Progenitor cell of endocrine pancreas (in vitro differentiated cells): ENCODE data around the gene DGKZ. TPM values are rescaled to one million over a fixed set of nuclear protein-coding genes. Genes with fewer than 3 reads are reported as not detected.
A peak's percentile ranks its signal among the peaks of the same experiment; 100 is the strongest.

Experiments
- DNase-seq: peaks from one replicate; pipeline ENCODE4 v3.0.0; 2021; ENCODE audit warnings: low spot score; ENCODE audit not compliant: unreplicated experiment
- H3K27ac Mint-ChIP-seq: 2 replicates; pipeline ENCODE4 v1.8.0; 2021; ENCODE audit warnings: mild to moderate bottlenecking, moderate library complexity, mixed read lengths
- H3K27me3 Mint-ChIP-seq: 2 replicates; pipeline ENCODE4 v1.8.0; 2021; ENCODE audit warnings: mixed read lengths
- H3K36me3 Mint-ChIP-seq: 2 replicates; pipeline ENCODE4 v1.8.0; 2022; ENCODE audit warnings: mixed read lengths; ENCODE audit not compliant: insufficient read depth
- H3K4me1 Mint-ChIP-seq: 2 replicates; pipeline ENCODE4 v1.8.0; 2021; ENCODE audit warnings: low read depth, mixed read lengths
- H3K4me3 Mint-ChIP-seq: 2 replicates; pipeline ENCODE4 v1.8.0; 2021; ENCODE audit warnings: low read depth, mild to moderate bottlenecking, moderate library complexity, mixed read lengths
- H3K9me3 Mint-ChIP-seq: 2 replicates; pipeline ENCODE4 v1.8.0; 2021; ENCODE audit warnings: low read depth, mixed read lengths
- total RNA-seq: library from RNA; stranded (reverse); gene quantifications from 2 replicates; pipeline ENCODE4 v1.2.1, GENCODE V29; 2021
- TF ChIP-seq, protein P1 (sequence below): fragments of 200-600 bp; sonication (generic); IDR thresholded peaks from one replicate; pipeline ENCODE4 v1.5.0; 2021; ENCODE audit warnings: antibody characterized with exemption, mild to moderate bottlenecking; ENCODE audit not compliant: unreplicated experiment

The DGKZ gene
- total RNA-seq, 1 donor from 2014 or later, result 58.3 TPM

DNA sequence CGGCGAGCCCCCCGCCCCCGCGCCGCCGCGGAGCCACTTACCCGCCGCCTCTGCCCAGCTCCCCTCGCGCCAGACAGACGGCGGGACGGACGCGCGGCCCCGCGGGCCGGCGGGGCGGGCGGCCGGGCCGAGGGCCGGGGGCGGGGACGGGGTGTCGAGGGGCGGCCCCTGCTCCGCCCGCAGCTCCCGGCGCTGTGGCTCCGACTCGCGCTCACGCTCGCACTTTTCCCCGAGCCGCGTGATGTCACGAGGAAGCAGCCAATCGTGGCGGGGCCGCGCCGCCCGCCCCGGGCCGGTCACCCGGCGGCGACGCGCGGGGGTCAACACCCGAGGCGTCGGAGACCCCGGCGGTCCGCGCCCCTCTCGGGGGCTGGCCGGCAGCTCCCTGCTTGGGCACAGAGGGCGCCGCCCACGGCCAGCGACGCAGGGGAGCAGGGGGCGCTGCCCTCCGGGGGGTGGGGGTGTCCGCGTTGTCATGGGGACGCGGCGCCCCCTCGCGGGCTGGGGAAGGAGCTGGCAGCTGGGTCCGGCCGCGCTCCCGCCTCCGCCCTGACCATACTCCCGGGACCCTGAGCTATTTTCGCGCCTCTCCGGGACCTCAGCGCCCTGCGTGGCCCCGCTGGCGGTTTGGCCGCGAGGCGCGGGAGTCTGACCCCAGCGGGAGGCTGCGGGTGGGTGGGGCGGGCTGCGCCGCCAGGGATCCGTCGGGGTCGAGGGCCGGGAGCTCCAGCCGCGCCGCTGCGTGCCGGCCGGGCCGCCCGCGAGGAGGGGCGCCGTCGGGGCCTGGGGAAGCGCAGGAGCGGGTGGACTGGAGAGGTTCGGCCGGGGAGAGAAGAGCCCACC, 44.5 kb downstream of the DGKZ start, which contains the start of gene CHRM4:
Gene CHRM4, minus strand, starts transcription at position 199 of the 843 bp plus-strand sequence. CDS start 5,219 bp downstream, outside the sequence.
- H3K27ac Mint-ChIP-seq, result no peak within 1 kb of the TSS
- DNase-seq, result peak; percentile 49
- H3K4me3 Mint-ChIP-seq, result peak within 1 kb of the TSS; percentile 75
- TF ChIP-seq, protein P1, sequence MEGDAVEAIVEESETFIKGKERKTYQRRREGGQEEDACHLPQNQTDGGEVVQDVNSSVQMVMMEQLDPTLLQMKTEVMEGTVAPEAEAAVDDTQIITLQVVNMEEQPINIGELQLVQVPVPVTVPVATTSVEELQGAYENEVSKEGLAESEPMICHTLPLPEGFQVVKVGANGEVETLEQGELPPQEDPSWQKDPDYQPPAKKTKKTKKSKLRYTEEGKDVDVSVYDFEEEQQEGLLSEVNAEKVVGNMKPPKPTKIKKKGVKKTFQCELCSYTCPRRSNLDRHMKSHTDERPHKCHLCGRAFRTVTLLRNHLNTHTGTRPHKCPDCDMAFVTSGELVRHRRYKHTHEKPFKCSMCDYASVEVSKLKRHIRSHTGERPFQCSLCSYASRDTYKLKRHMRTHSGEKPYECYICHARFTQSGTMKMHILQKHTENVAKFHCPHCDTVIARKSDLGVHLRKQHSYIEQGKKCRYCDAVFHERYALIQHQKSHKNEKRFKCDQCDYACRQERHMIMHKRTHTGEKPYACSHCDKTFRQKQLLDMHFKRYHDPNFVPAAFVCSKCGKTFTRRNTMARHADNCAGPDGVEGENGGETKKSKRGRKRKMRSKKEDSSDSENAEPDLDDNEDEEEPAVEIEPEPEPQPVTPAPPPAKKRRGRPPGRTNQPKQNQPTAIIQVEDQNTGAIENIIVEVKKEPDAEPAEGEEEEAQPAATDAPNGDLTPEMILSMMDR, result peak; percentile 58
- peaks cover 19% of the 10 kb centered on the region for H3K4me1 Mint-ChIP-seq
- peaks cover 46% of the 10 kb centered on the region for H3K27me3 Mint-ChIP-seq
- no peaks in the 10 kb centered on the region for H3K9me3 Mint-ChIP-seq
- no peaks in the 10 kb centered on the region for H3K36me3 Mint-ChIP-seq

DNA sequence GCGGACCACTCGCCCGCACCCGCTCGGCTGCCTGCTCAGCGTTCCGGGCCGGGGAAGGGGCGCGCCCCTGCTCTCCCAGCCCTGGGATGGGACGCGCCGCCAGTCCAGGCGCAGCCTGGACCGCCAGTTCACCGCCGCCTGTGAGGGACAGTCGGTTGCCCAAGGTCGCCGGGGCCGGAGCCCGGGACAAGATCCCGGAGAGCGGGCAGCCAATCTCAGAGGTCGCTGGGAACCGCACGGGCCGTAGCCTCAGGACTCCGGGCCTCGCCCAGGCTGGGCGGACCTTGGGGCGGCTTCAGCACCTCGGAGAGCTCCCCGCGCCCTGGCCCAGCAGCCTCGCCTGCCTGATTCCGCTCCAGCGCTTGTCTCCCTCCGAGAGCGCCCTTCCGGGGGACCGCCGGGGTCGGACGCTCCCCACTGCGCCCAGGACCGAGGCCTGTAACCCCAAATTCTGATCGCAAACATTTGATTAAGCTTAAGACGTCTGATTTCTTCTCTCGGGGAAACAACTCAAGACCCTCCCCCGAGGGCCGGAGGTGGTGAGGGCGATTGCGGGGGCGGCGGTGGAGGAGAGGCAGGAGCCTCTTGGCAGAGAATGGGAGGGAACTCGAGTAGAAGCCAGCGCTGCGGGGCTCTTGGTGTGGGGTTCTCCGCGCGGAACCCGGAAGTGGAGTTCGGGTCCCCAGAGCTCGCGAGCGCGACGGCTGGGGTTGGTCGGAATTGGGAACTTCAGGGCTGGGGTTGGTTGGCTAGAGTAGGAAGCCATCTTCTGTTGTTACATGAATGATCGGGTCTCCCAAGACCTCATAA, 45.4 kb downstream of the DGKZ start:
- peaks cover 39% of the 10 kb centered on the region for H3K27me3 Mint-ChIP-seq
- TF ChIP-seq, protein P1, result no peak
- H3K27ac Mint-ChIP-seq, result peak overlapping the region; percentile 68
- H3K36me3 Mint-ChIP-seq, result peaks cover 2% of the 10 kb centered on the region
- no peaks in the 10 kb centered on the region for H3K9me3 Mint-ChIP-seq
- H3K4me1 Mint-ChIP-seq, result peaks cover 19% of the 10 kb centered on the region
- peak overlapping the region; percentile 75 for H3K4me3 Mint-ChIP-seq
- DNase-seq, result peak; percentile 86

DNA sequence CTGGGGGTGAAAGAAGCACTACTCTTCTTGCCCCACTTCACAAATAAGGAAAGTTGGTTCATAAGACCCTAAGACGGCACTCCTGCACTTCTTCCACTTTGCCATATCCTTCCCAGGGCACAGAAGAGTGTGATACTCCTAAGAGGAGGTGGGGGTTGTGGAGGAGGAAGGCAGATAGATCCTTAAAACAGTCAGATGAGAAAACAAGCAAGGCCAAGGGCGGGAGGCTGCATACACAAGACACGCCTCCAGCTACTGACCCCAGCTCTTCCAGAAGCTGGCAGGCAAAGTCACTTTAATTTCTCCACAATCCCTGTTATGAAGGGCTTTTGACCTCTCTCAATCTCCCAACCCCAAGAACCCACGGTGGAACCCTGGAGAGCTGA, 46.0 kb downstream of the DGKZ start:
- Mint-ChIP-seq H3K36me3 (peaks cover 2% of the 10 kb centered on the region), H3K27ac (no peak overlapping the region)
- TF ChIP-seq, protein P1, result no peak

DNA sequence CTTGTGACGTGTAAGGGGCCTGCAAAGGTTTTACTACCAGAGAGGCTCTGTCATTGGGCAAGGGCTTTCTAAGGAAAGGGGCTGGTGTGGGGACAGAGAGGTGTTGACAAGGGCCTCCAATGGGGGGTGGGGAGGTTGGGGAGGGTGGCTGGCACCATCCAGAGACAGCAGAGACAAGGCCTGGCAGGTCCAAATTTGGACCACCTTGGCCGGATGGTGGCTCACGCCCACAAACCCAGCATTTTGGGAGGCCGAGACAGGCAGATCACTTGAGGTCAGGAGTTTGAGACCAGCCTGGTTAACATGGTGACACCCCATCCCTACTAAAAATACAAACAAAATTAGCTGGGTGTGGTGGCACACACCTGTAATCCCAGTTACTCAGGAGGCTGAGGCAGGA, 46.5 kb downstream of the DGKZ start:
- DNase-seq, result no peak
- H3K36me3 Mint-ChIP-seq, result peaks cover 2% of the 10 kb centered on the region
- TF ChIP-seq, protein P1, result no peak
- peaks cover 11% of the 10 kb centered on the region for H3K4me1 Mint-ChIP-seq
- H3K4me3 Mint-ChIP-seq, result no peak overlapping the region
- no peaks in the 10 kb centered on the region for H3K9me3 Mint-ChIP-seq
- peaks cover 29% of the 10 kb centered on the region for H3K27me3 Mint-ChIP-seq
- H3K27ac Mint-ChIP-seq, result no peak overlapping the region

More for the DNA sequence above, 46.0 kb downstream of the DGKZ start:
- H3K27me3 Mint-ChIP-seq, result peaks cover 35% of the 10 kb centered on the region
- H3K4me1 Mint-ChIP-seq, result peaks cover 16% of the 10 kb centered on the region
- H3K9me3 Mint-ChIP-seq, result no peaks in the 10 kb centered on the region
- DNase-seq, result no peak
- H3K4me3 Mint-ChIP-seq, result peak overlapping the region; percentile 75

DNA sequence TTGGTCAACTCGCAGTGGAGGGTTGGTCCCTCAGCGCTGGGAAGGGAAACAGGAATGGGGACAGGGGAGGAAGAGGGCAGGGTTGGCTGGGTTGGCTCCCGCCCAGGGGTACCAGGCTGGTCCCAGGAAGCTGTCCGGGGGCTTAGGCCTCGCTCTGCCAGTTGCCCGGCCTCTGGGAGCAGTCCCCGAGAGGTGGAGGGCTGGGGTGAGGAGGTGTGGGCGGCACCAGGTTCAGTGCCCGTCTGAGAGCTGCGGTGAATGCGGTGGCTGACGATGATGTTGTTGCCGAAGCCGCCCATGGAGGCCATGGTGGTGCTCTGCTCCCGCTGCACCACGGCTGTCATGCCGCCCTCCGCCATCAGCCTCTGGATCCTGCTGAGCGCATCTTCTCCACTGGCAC, 50.3 kb downstream of the DGKZ start:
- TF ChIP-seq, protein P1, result no peak
- Mint-ChIP-seq H3K36me3 (peaks cover 7% of the 10 kb centered on the region), H3K9me3 (no peaks in the 10 kb centered on the region), H3K27me3 (peaks cover 9% of the 10 kb centered on the region), H3K27ac (no peak overlapping the region), H3K4me1 (peaks cover 6% of the 10 kb centered on the region), H3K4me3 (no peak overlapping the region)
- no peak for DNase-seq
